K562 (cell line): ENCODE results near the gene PSMA7. TPM values are rescaled to one million over a fixed set of nuclear protein-coding genes. Genes with fewer than 3 reads are reported as not detected.
A peak's percentile ranks its signal among the peaks of the same experiment; 100 is the strongest.

ENCODE experiments used
- CEBPG ChIP-seq, 3 experiments: fragments of 200-800 bp in 1 of 3; sonication (Bioruptor generic) in 1 of 3; sonication (generic) in 1 of 3; formaldehyde crosslinking in 1 of 3; IDR thresholded peaks in 2 of 3; conservative IDR thresholded peaks in 1 of 3; 2 replicates each; pipeline versions ENCODE4 v1.6.1 to v1.8.0; 2016 to 2022; ENCODE audit warnings: missing compliant biosample characterization in 2 of 3, missing genetic modification characterization in 2 of 3, mild to moderate bottlenecking in 1 of 3, missing genetic modification reagents in 1 of 3
- CTBP1 ChIP-seq: fragments of 450-650 bp; IDR thresholded peaks from 2 replicates; pipeline ENCODE4 v1.6.1; 2016; ENCODE audit warnings: borderline replicate concordance
- ETV6 ChIP-seq, 3 experiments: fragments of 150-350 bp in 1 of 3; sonication (generic) in 1 of 3; formaldehyde crosslinking in 1 of 3; IDR thresholded peaks; 2 replicates each; pipeline versions ENCODE4 v1.6.1 to v1.8.0; 2014 to 2022; ENCODE audit warnings: borderline replicate concordance in 2 of 3, low read depth in 2 of 3, antibody characterized with exemption in 1 of 3, low read length in 1 of 3, mild to moderate bottlenecking in 1 of 3, missing genetic modification reagents in 1 of 3
- GTF2E2 ChIP-seq: fragments of 200-800 bp; sonication (Bioruptor generic); IDR thresholded peaks from 2 replicates; pipeline ENCODE4 v1.6.1; 2016; ENCODE audit warnings: missing genetic modification characterization, missing compliant biosample characterization
- KLF10 ChIP-seq: fragments of 250-450 bp; sonication (Bioruptor Pico); IDR thresholded peaks from 2 replicates; pipeline ENCODE4 v1.6.1; 2021; ENCODE audit warnings: matching md5 sums
- NR3C1 ChIP-seq: sonication (generic); formaldehyde crosslinking; IDR thresholded peaks from 2 replicates; pipeline ENCODE4 v1.8.1; 2022; ENCODE audit warnings: missing genetic modification reagents
- SIN3B ChIP-seq: fragments of 450-650 bp; IDR thresholded peaks from 2 replicates; pipeline ENCODE4 v1.6.1; 2017; ENCODE audit warnings: low read depth, mild to moderate bottlenecking, moderate library complexity
- SPI1 ChIP-seq: IDR thresholded peaks from 2 replicates; pipeline ENCODE4 v1.6.1; 2011; ENCODE audit warnings: low read depth, low read length, control low read depth, borderline replicate concordance
- ZFX ChIP-seq: sonication (generic); formaldehyde crosslinking; IDR thresholded peaks from 2 replicates; pipeline ENCODE4 v1.8.0; 2022; ENCODE audit warnings: mild to moderate bottlenecking, missing genetic modification reagents, moderate library complexity
- polyA plus RNA-seq, 8 experiments: library from polyadenylated mRNA; depleted of rRNA in 4 of 8; stranded (reverse) in 5 of 8; unstranded in 3 of 8; fragments of >200 nt; fragmentation: Nextera tagmentation in 2 of 8; fragmentation: Illumina TruSeq in 1 of 8; extraction: Ambion mirVana in 2 of 8; extraction: Trizol in 1 of 8; gene quantifications; 2 replicates each; pipeline versions ENCODE4 v1.2.1 to v1.2.3, GENCODE V29; 2011 to 2014; ENCODE audit warnings: inconsistent platforms in 1 of 8, missing spikeins in 1 of 8
- total RNA-seq, 7 experiments: library from RNA; depleted of rRNA in 6 of 7; stranded (reverse); fragments of >200 nt in 6 of 7; fragmentation: Illumina TruSeq in 2 of 7; extraction: Trizol in 2 of 7; gene quantifications; 2 replicates each; pipeline versions ENCODE4 v1.2.1 to v1.2.3, GENCODE V29; 2011 to 2021; ENCODE audit warnings: low replicate concordance in 1 of 7
- TF ChIP-seq, protein P1 (sequence below), 2 experiments: fragments of 450-650 bp; formaldehyde crosslinking in 1 of 2; IDR thresholded peaks; 2 replicates each; pipeline versions ENCODE4 v1.4.0 to v1.6.1; 2014 to 2020; ENCODE audit warnings: mild to moderate bottlenecking in 2 of 2, borderline replicate concordance in 1 of 2, low read depth in 1 of 2
- TF ChIP-seq, protein P2 (sequence below): fragments of 250-450 bp; sonication (Bioruptor Pico); IDR thresholded peaks from 2 replicates; pipeline ENCODE4 v1.4.0; 2020

PSMA7 gene
- total and polyA plus RNA-seq, 9 of the 15 experiments (the other 6 are each of a cell fraction or from before 2014, with no cell fraction given) = 257 to 510 (median 393) TPM

DNA sequence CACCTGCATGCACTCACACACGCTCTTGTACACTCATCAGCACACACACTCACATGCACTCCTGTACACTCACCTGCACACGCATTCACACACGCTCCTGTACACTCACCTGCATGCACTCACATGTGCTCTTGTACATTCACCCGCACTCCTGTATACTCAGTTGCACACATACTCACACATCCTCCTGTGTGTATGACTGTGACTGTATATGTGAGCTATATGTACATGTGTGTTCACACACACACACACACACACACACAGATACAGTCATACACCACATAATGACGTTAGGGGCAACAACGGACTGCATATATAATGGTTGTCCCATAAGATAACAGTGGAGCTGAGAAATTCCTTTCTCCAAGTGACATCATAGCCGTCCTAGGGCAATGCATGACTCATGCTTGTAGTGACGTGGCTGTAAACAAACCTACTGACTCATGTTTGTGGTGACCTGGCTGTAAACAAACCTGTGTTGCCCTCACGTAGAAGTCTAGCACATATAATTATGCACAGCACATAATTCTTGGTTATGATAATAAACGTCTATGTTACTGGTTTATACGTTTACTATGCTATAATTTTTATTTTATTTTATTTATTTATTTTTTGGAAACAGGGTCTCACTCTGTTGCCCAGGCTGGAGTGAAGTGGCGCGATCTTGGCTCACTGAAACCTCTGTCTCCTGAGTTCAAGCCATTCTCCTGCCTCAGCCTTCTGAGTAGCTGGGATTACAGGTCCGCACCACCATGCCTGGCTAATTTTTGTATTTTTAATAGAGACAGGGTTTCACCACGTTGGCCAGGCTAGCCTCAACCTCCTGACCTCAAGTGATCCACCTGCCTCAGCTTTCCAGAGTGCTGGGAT is 54.7 kb downstream of the PSMA7 start (continued):
- TF ChIP-seq, protein P1, sequence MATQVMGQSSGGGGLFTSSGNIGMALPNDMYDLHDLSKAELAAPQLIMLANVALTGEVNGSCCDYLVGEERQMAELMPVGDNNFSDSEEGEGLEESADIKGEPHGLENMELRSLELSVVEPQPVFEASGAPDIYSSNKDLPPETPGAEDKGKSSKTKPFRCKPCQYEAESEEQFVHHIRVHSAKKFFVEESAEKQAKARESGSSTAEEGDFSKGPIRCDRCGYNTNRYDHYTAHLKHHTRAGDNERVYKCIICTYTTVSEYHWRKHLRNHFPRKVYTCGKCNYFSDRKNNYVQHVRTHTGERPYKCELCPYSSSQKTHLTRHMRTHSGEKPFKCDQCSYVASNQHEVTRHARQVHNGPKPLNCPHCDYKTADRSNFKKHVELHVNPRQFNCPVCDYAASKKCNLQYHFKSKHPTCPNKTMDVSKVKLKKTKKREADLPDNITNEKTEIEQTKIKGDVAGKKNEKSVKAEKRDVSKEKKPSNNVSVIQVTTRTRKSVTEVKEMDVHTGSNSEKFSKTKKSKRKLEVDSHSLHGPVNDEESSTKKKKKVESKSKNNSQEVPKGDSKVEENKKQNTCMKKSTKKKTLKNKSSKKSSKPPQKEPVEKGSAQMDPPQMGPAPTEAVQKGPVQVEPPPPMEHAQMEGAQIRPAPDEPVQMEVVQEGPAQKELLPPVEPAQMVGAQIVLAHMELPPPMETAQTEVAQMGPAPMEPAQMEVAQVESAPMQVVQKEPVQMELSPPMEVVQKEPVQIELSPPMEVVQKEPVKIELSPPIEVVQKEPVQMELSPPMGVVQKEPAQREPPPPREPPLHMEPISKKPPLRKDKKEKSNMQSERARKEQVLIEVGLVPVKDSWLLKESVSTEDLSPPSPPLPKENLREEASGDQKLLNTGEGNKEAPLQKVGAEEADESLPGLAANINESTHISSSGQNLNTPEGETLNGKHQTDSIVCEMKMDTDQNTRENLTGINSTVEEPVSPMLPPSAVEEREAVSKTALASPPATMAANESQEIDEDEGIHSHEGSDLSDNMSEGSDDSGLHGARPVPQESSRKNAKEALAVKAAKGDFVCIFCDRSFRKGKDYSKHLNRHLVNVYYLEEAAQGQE (IDR thresholded peaks at IDR 0.05; ENCODE audit: borderline replicate concordance) = no peak
- TF ChIP-seq, protein P1 (CRISPR knock-in tag; IDR thresholded peaks at IDR 0.05; ENCODE audit: low read depth) = no peak
- TF ChIP-seq GTF2E2 (tag) (no peak), ETV6 (IDR thresholded peaks at IDR 0.05; ENCODE audit: borderline replicate concordance in 1 of 2, low read depth in 2 of 2, low read length in 1 of 2) (no peak), ETV6 (CRISPR knock-in tag; IDR thresholded peaks at IDR 0.05; ENCODE audit: borderline replicate concordance) (no peak), SPI1 (no peak), NR3C1 (CRISPR knock-in tag) (no peak), CTBP1 (peak; percentile 39; the same call in 1 of the 2 replicates), CEBPG (CRISPR knock-in tag; IDR thresholded peaks at IDR 0.05) (peak; percentile 61; the same call in 1 of the 2 replicates), CEBPG (tag; conservative IDR thresholded peaks at IDR 0.05 in 1 of 2, IDR thresholded peaks at IDR 0.05 in 1 of 2) (peak in 1 of 2 experiments; percentile 63; a peak in 1 of 4 replicates), KLF10 (CRISPR knock-in tag) (no peak), ZFX (CRISPR knock-in tag) (no peak), SIN3B (no peak)
- TF ChIP-seq, protein P2, sequence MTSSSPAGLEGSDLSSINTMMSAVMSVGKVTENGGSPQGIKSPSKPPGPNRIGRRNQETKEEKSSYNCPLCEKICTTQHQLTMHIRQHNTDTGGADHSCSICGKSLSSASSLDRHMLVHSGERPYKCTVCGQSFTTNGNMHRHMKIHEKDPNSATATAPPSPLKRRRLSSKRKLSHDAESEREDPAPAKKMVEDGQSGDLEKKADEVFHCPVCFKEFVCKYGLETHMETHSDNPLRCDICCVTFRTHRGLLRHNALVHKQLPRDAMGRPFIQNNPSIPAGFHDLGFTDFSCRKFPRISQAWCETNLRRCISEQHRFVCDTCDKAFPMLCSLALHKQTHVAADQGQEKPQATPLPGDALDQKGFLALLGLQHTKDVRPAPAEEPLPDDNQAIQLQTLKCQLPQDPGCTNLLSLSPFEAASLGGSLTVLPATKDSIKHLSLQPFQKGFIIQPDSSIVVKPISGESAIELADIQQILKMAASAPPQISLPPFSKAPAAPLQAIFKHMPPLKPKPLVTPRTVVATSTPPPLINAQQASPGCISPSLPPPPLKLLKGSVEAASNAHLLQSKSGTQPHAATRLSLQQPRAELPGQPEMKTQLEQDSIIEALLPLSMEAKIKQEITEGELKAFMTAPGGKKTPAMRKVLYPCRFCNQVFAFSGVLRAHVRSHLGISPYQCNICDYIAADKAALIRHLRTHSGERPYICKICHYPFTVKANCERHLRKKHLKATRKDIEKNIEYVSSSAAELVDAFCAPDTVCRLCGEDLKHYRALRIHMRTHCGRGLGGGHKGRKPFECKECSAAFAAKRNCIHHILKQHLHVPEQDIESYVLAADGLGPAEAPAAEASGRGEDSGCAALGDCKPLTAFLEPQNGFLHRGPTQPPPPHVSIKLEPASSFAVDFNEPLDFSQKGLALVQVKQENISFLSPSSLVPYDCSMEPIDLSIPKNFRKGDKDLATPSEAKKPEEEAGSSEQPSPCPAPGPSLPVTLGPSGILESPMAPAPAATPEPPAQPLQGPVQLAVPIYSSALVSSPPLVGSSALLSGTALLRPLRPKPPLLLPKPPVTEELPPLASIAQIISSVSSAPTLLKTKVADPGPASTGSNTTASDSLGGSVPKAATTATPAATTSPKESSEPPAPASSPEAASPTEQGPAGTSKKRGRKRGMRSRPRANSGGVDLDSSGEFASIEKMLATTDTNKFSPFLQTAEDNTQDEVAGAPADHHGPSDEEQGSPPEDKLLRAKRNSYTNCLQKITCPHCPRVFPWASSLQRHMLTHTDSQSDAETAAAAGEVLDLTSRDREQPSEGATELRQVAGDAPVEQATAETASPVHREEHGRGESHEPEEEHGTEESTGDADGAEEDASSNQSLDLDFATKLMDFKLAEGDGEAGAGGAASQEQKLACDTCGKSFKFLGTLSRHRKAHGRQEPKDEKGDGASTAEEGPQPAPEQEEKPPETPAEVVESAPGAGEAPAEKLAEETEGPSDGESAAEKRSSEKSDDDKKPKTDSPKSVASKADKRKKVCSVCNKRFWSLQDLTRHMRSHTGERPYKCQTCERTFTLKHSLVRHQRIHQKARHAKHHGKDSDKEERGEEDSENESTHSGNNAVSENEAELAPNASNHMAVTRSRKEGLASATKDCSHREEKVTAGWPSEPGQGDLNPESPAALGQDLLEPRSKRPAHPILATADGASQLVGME (CRISPR knock-in tag) = no peak
